ENCODE measurements around the gene MARCO.

Gene MARCO, protein sequence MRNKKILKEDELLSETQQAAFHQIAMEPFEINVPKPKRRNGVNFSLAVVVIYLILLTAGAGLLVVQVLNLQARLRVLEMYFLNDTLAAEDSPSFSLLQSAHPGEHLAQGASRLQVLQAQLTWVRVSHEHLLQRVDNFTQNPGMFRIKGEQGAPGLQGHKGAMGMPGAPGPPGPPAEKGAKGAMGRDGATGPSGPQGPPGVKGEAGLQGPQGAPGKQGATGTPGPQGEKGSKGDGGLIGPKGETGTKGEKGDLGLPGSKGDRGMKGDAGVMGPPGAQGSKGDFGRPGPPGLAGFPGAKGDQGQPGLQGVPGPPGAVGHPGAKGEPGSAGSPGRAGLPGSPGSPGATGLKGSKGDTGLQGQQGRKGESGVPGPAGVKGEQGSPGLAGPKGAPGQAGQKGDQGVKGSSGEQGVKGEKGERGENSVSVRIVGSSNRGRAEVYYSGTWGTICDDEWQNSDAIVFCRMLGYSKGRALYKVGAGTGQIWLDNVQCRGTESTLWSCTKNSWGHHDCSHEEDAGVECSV

GRCh38 chr2:118942031-118942430, at the start of gene MARCO:
Gene MARCO, plus strand, starts transcription at chr2:118942194. Its CDS starts 107 bp downstream, at chr2:118942301.
- no peak for DNase-seq (ENCODE audit: low spot score)

GRCh38 chr2:118893100-118893499, 48.9 kb upstream of the MARCO start:
- no peak for DNase-seq (ENCODE audit: low spot score)

- no peak for DNase-seq (ENCODE audit: low spot score)
Observed at GRCh38 chr2:118902266-118903028, 39.5 kb upstream of the MARCO start.

DNA sequence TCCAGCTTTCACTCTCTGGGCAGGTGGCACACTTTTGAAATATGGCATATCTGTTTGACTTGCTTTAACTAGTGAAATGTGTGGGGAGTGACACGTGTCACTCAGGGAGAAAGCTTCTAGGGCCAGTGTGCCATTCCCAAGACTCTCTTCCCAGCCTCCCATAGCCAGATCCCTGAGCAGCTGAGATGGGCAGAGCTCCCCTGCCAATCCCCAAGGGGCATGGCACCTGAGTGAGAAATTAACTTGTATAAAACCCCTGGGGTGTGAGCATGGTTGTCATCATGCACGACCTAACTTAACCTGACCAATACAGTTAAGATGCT, 39.0 kb upstream of the MARCO start:
- DNase-seq (ENCODE audit: low spot score): no peak

GRCh38 chr2:118903551-118904479, 38.2 kb upstream of the MARCO start:
- DNase-seq (ENCODE audit: low spot score): no peak

- no peak for DNase-seq (ENCODE audit: low spot score)
Observed at GRCh38 chr2:118905206-118905605, 36.8 kb upstream of the MARCO start.

DNA sequence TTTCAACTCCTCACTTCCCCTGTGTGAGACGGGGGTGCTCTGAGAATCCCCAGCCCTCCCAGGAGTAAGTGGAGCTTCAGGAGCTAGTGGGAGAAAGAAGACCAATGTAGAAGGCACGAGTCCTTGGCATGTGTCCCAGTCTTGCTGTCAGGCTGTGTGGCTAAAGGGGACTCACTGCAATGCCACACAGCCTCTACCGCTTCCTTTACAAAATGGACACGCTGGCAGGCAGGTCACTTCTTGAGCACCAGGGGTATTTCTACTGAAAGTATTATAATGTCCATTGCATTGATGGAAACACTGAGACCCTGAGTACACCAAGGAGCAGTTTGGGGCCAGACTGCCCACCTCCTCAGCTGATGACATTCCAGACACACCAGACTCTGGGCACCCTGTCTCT, 35.8 kb upstream of the MARCO start:
- no peak for DNase-seq (ENCODE audit: low spot score)

DNA sequence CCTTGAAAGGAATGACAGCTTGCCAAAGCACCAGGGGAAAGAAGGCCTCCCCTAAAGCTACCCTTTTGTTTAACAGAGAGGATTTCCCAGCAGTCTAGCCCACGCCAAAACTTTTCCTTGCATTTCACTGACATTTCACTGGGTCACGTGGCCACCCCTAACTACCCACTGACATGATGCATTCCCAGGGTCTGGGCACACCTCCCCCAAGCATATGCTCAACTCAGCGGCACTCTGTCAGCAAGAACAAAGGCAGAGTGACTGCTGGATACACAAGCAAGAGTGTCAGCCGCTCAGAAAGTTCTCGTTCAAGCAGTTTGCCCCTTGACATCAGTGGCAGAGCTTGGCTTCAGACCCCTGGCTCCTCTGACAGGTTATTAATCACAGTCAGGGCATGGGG, 34.2 kb upstream of the MARCO start:
- DNase-seq (ENCODE audit: low spot score): no peak

- no peak for DNase-seq (ENCODE audit: low spot score)
Observed at GRCh38 chr2:118909191-118909590, 32.8 kb upstream of the MARCO start.

GRCh38 chr2:118911166-118911856, 30.7 kb upstream of the MARCO start:
- DNase-seq (ENCODE audit: low spot score): no peak

DNA sequence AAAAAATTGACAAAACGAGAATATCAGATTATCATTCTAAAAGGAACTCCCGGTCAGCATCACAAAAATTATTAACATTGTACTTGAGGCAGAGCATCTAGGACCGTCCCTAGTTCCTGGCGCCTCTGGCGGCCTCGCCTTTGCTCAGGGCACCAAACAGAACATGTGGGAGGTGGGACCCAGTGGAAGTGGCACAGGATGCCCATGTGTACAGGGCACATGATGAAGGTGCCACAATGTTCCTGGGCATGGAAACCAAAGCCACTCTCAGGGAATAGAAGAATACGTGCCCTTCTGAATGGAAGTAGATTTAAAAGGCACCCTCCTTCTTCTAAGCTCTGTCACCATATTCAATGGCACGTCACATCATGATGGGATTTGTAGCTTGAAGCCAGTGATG, 30.1 kb upstream of the MARCO start:
- DNase-seq (ENCODE audit: low spot score): no peak

GRCh38 chr2:118913131-118913802, 28.7 kb upstream of the MARCO start:
- DNase-seq (ENCODE audit: low spot score): no peak

DNA sequence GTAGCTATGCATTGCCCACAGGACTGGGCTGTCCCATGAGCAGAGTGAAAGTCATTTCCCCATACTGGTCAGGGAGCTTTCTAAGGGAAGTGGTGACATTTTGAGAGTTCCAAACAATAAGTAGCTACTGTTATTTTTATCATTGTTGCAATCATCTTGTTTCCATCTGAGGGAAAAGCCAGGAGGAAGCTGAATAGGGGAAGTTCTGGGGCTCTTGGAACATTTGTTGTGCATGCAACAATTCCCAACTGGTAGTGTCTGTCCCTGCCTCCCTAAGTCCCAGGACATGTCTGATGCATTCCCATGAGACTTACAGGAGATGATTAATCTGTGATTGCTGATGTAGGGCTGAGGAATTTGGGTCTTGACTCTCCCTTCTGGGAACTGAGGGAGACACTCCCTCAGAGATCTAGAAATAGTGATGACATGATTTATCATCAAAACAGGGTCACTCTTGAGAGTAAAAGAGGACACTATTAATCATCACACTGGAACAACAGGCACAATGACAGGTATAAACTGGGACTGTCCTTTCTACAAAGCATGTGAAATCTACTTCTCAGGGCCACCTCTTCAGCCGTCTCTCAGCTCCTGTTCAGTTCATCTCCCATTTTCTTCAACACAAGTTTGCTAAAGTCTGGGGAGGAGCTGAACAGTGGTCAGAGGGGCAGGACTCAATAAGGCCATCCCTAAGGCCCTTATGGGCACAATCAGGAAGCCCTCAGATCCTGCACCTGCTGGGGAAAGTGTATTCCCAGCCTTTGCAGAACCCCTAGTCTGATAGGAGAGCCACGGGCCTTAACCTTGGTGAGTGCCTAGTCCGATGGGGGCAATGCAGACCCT, 28.0 kb upstream of the MARCO start:
- no peak for DNase-seq (ENCODE audit: low spot score)

DNA sequence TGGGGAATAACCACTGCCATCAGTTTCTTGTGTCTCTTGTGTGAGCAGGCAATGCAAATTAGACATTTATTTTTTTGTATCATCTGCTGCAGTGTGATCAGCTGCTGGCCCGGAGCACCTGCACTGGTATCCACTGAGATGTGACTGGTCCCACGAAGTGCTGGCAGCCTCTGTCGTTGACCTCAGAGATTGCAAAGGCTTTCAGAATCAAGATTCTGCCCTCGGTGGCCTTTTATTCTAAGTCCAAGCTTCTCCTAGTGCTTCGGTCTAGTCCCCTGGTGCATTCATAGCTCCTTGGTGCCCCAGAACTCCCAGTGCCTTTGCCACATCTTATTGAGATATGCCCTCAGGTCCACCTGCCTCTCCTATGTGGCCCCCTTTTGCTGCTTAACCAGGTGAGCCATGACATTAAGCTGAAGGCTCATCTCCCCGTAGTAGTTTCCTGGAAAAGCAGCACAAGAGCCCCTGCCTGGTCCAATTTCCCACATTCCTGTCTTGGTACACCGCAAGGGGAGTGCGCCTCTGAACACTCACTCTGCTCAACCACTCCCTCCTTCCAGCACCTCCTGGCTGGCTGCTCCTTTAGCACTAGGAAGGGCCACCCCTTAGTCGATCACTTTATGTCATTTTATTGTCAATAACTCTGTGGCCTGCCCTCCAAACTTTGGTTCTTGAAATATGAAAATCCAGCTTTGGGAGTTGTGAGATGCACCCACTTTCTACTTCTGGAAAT, 27.1 kb upstream of the MARCO start:
- DNase-seq (ENCODE audit: low spot score): no peak

DNA sequence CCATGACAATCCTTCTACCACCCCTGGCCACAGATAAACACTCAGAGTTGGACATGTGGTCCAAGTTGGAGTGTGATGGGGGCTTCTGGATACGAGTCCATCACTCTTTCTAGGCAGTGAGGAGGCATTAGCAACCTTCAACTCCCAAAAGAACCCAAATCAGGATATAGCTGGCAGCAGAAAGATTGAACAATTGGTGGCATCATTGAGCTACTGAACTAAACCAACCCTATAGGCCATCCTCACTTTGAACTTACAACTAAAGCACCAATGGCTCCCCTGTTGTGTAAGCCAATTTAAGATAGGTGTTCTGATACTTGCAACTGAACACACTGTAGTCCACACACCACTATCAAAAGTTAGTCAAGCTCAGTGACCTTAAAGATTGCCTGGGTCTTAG, 24.0 kb upstream of the MARCO start:
- DNase-seq (ENCODE audit: low spot score): no peak

DNA sequence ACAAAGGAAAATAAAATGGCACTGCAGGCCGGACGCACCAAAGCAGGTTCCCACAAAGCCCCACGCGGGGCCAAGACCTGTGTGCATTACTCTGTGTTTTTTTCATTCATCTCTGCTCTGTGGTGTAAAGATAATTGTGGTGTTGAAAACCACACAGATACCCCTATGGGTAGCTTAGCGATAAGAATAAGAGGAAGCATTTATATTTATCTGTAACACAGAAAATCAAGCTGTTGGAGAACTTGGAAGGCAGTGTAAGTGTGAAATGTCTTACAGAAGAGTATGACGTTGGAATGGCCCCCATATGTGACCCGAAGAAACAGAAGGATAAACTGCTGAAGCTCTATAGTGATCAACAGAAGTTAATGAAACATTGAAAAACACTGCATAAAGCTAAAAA, 20.3 kb upstream of the MARCO start:
- no peak for DNase-seq (ENCODE audit: low spot score)

GRCh38 chr2:118922254-118922653, 19.7 kb upstream of the MARCO start:
- no peak for DNase-seq (ENCODE audit: low spot score)

DNA sequence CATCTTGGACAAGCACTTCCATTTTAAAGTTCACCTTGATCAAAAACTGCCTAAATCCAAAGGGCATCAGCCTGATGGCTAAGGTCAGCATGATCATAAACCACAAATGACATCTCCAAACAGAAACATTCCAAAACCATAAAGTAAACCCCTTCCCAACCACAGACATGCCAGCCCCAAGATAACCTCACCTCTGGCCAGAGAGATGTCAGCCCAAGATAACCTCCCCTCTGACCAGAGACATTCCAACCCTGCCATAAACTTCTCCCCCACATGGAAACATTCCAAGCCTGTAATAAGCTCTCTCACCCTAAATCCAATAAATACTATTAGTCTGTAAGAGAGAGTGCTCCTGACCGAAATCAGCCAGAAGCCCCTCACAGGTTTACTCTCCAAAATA, 18.6 kb upstream of the MARCO start:
- no peak for DNase-seq (ENCODE audit: low spot score)

- no peak for DNase-seq (ENCODE audit: low spot score)
Observed at GRCh38 chr2:118925476-118925875, 16.5 kb upstream of the MARCO start.

Data from iPS-NIHi11 (cell line).